Measurements from ENCODE around the gene HOXA10.

DNA sequence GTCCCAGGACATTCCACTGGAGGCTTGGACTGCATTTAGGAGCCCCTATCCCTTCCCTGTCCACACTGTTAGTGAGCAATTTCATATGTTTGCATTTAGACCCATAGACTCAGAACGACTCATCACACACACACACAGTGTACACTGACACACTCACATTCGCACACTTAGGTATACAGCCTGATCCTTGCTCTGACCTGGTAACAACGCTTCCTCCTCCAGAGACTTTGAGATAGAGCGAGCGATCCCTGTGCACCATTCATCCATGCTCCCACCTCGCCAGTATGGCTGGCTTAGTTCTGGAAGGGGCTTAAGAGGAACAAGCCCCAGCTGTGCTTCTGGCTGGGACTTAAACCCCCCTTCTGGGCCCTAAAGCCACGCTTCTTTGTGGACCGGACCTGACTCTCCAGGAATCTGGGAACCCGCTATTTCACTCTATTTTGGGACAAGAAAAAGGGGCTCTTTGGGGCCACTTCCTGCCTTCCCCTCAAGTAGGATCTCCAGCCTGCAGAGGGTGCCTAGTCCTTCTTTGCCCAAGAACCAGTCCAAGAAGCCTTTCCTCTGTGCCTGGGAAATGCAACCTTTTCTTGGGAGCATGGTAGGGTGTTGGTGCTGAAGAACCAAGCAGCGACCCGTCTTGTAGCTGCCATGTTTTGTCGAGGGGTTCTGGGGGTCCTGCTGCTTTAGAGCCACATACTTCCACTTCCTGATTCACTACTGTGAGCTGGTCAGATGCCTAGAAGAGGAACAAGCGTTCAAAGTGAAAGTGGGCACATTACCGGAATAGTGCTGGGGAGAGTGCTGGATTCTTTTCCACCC is 26.9 kb upstream of the HOXA10 start:
- TF ChIP-seq, protein P1, sequence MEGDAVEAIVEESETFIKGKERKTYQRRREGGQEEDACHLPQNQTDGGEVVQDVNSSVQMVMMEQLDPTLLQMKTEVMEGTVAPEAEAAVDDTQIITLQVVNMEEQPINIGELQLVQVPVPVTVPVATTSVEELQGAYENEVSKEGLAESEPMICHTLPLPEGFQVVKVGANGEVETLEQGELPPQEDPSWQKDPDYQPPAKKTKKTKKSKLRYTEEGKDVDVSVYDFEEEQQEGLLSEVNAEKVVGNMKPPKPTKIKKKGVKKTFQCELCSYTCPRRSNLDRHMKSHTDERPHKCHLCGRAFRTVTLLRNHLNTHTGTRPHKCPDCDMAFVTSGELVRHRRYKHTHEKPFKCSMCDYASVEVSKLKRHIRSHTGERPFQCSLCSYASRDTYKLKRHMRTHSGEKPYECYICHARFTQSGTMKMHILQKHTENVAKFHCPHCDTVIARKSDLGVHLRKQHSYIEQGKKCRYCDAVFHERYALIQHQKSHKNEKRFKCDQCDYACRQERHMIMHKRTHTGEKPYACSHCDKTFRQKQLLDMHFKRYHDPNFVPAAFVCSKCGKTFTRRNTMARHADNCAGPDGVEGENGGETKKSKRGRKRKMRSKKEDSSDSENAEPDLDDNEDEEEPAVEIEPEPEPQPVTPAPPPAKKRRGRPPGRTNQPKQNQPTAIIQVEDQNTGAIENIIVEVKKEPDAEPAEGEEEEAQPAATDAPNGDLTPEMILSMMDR (IDR thresholded peaks at IDR 0.05), result no peak
- no peak for TF ChIP-seq POLR2A (IDR thresholded peaks at IDR 0.05)
- TF ChIP-seq EP300 (IDR thresholded peaks at IDR 0.05), result no peak
- TF ChIP-seq POLR2AphosphoS5 (IDR thresholded peaks at IDR 0.05), result no peak

All from stomach (tissue), 4 donors.